OCI-LY7 (cell line): ENCODE results near the gene GPR42. TPM values are rescaled to one million over a fixed set of nuclear protein-coding genes. Genes with fewer than 3 reads are reported as not detected.

Source experiments
- BruUV-seq: library from RNA; stranded (reverse); fragments of 400-500 nt; replicated peaks from 2 replicates; lab custom pipeline; 2021; lab: Mats Ljungman, UMichigan
- CTCF ChIA-PET: fragments of 300-600 bp; sonication (Branson Sonifier 250); formaldehyde crosslinking; loops from one replicate; lab custom pipeline; 2022; ENCODE audit warnings: antibody characterized with exemption; ENCODE audit not compliant: unreplicated experiment; lab: Charles Lee
- POLR2A ChIA-PET: fragments of 300-600 bp; sonication (Branson Sonifier 250); formaldehyde crosslinking; loops from one replicate; lab custom pipeline; 2022; ENCODE audit warnings: antibody characterized with exemption; lab: Charles Lee
- DNase-seq: peaks from one replicate; pipeline ENCODE4 v3.0.0-alpha.2; 2015; ENCODE audit warnings: low spot score
- H2AFZ ChIP-seq: fragments of 200-600 bp; sonication (generic), shearing (Covaris generic); 2 replicates; pipeline ENCODE4 v1.6.1; 2014; ENCODE audit warnings: mild to moderate bottlenecking, antibody characterized with exemption, low read length, moderate library complexity
- H3K27ac ChIP-seq: fragments of 200-600 bp; sonication (generic); 2 replicates; pipeline ENCODE4 v1.5.1; 2014; ENCODE audit warnings: mixed run types, low read depth, mild to moderate bottlenecking, moderate library complexity, low read length, inconsistent platforms; ENCODE audit not compliant: poor library complexity, severe bottlenecking
- H3K36me3 ChIP-seq: fragments of 200-600 bp; sonication (generic); 2 replicates; pipeline ENCODE4 v1.6.1; 2014; ENCODE audit warnings: mild to moderate bottlenecking, antibody characterized with exemption, low read length, moderate library complexity, mixed read lengths; ENCODE audit not compliant: insufficient read depth
- H3K4me1 ChIP-seq: fragments of 200-600 bp; sonication (generic); 2 replicates; pipeline ENCODE4 v1.5.1; 2014; ENCODE audit warnings: mild to moderate bottlenecking, low read length; ENCODE audit not compliant: insufficient read depth, poor library complexity, severe bottlenecking
- H3K4me2 ChIP-seq: fragments of 200-600 bp; sonication (generic); 2 replicates; pipeline ENCODE4 v1.6.1; 2014; ENCODE audit warnings: mild to moderate bottlenecking, low read length
- H3K4me3 ChIP-seq: fragments of 200-600 bp; sonication (generic); 2 replicates; pipeline ENCODE4 v1.5.1; 2014; ENCODE audit warnings: mild to moderate bottlenecking, low read depth, low read length; ENCODE audit not compliant: poor library complexity, severe bottlenecking
- H3K79me2 ChIP-seq: fragments of 200-600 bp; sonication (generic); 2 replicates; pipeline ENCODE4 v1.6.1; 2016; ENCODE audit warnings: low read depth, mild to moderate bottlenecking, low read length, moderate library complexity, mixed read lengths; ENCODE audit not compliant: insufficient read depth
- H3K9me2 ChIP-seq: fragments of 200-600 bp; sonication (generic); 2 replicates; pipeline ENCODE4 v1.6.1; 2016; ENCODE audit warnings: mild to moderate bottlenecking, low read length, mixed read lengths; ENCODE audit not compliant: insufficient read depth
- H3K9me3 ChIP-seq: fragments of 200-600 bp; sonication (generic); 2 replicates; pipeline ENCODE4 v1.6.1; 2014; ENCODE audit warnings: mild to moderate bottlenecking, mixed run types, low read length, mixed read lengths
- H4K20me1 ChIP-seq: fragments of 200-600 bp; sonication (generic); 2 replicates; pipeline ENCODE4 v1.6.1; 2014; ENCODE audit warnings: mild to moderate bottlenecking, antibody characterized with exemption, low read length, moderate library complexity, mixed read lengths; ENCODE audit not compliant: insufficient read depth
- CTCF ChIP-seq: fragments of 200-600 bp; sonication (generic); conservative IDR thresholded peaks from 2 replicates; pipeline ENCODE4 v1.5.1; 2014; ENCODE audit warnings: mild to moderate bottlenecking, antibody characterized with exemption, low read length, moderate library complexity, mixed read lengths
- EZH2phosphoT487 ChIP-seq: fragments of 200-600 bp; sonication (generic); IDR thresholded peaks from 2 replicates; pipeline ENCODE4 v1.6.1; 2018; ENCODE audit warnings: low read depth, borderline replicate concordance, mild to moderate bottlenecking, mixed run types, antibody characterized with exemption, low read length, moderate library complexity, mixed read lengths
- intact Hi-C: fragments of 100-400 bp; cut with micrococcal nuclease; formaldehyde crosslinking; loops from one replicate; pipeline ENCODE4 v1.10.0; 2022; ENCODE audit not compliant: unreplicated experiment
- total RNA-seq, 2 experiments: library from RNA; depleted of rRNA in 1 of 2; stranded (reverse); fragments of >200 nt in 1 of 2; shearing (Covaris generic) in 1 of 2; gene quantifications; 2 replicates each; pipeline ENCODE4 v1.2.3, GENCODE V29; 2014 to 2022

The GPR42 gene
- total RNA-seq, 2 experiments from 2014 or later, result 0.06 TPM; not detected in 1

- ChIA-PET POLR2A (no interaction called here), CTCF (no interaction called here)
- BruUV-seq, result no TSS peak
- H3K79me2 ChIP-seq, result no peaks in the 10 kb centered on the region
- H3K36me3 ChIP-seq, result no peaks in the 10 kb centered on the region
- H2AFZ ChIP-seq, result no peak overlapping the region
- intact Hi-C loops, result no loop called here
- H3K4me3 ChIP-seq, result no peak overlapping the region
- no peaks in the 10 kb centered on the region for H3K9me2 ChIP-seq
- no peaks in the 10 kb centered on the region for H4K20me1 ChIP-seq
- H3K27ac ChIP-seq, result no peak overlapping the region
- H3K4me2 ChIP-seq, result no peak overlapping the region
- H3K9me3 ChIP-seq, result peaks cover 9% of the 10 kb centered on the region; the same call in 1 of the 2 replicates
- no peak for DNase-seq
- TF ChIP-seq CTCF (no peak), EZH2phosphoT487 (no peak)
- H3K4me1 ChIP-seq, result no peaks in the 10 kb centered on the region
Observed at GRCh38 chr19:35381926-35382325, 11.1 kb downstream of the GPR42 start.

GRCh38 chr19:35383536-35383935 is 12.7 kb downstream of the GPR42 start:
- TF ChIP-seq EZH2phosphoT487 (no peak), CTCF (no peak)
- no peak overlapping the region for H3K4me2 ChIP-seq
- no peaks in the 10 kb centered on the region for H3K9me2 ChIP-seq
- no peaks in the 10 kb centered on the region for H3K79me2 ChIP-seq
- H3K4me3 ChIP-seq, result no peak overlapping the region
- H2AFZ ChIP-seq, result no peak overlapping the region
- peaks cover 13% of the 10 kb centered on the region; the same call in 1 of the 2 replicates for H3K9me3 ChIP-seq
- DNase-seq, result no peak
- no peak overlapping the region for H3K27ac ChIP-seq
- H3K4me1 ChIP-seq, result no peaks in the 10 kb centered on the region
- BruUV-seq, result no TSS peak
- ChIA-PET CTCF (no interaction called here), POLR2A (no interaction called here)
- intact Hi-C loops, result no loop called here
- no peaks in the 10 kb centered on the region for H4K20me1 ChIP-seq
- H3K36me3 ChIP-seq, result no peaks in the 10 kb centered on the region

GRCh38 chr19:35388277-35389054 is 17.6 kb downstream of the GPR42 start:
- ChIA-PET CTCF (no interaction called here), POLR2A (interaction anchor here (0.6 kb wide), 1 partner anchor 356 kb away, joined by 3 read pairs; no protein-coding TSS in a partner anchor)
- Histone ChIP-seq H3K36me3 (no peaks in the 10 kb centered on the region), H3K4me1 (no peaks in the 10 kb centered on the region), H3K9me2 (no peaks in the 10 kb centered on the region), H4K20me1 (no peaks in the 10 kb centered on the region), H3K79me2 (no peaks in the 10 kb centered on the region), H3K4me3 (no peak overlapping the region), H2AFZ (no peak overlapping the region), H3K4me2 (no peak overlapping the region), H3K9me3 (peaks cover 13% of the 10 kb centered on the region; the same call in 1 of the 2 replicates), H3K27ac (no peak overlapping the region)
- no peak for DNase-seq
- no TSS peak for BruUV-seq
- intact Hi-C loops, result no loop called here
- TF ChIP-seq EZH2phosphoT487 (no peak), CTCF (no peak)
